ENCODE data around the gene IFIT2.
"Not testable (repeated sequence)": the region's sequence is repeated elsewhere in the genome, so short reads cannot be mapped to it uniquely, and the experiment has no call there.

- not testable (repeated sequence) for TF ChIP-seq POLR2A, CTCF (IDR thresholded peaks at IDR 0.05)
Observed at GRCh38 chr10:89325856-89326255, 24.0 kb downstream of the IFIT2 start.
